ENCODE data around the gene PLXNA2. TPM values are rescaled to one million over a fixed set of nuclear protein-coding genes. Genes with fewer than 3 reads are reported as not detected.
A peak's percentile ranks its signal among the peaks of the same experiment; 100 is the strongest.

PLXNA2 gene
- total RNA-seq, 2 experiments from 2014 or later: 2.0 to 2.1 TPM

GRCh38 chr1:208189183-208189582 lies 55.0 kb downstream of the PLXNA2 start:
- Mint-ChIP-seq H3K27ac (no peak overlapping the region), H3K9me3 (no peaks in the 10 kb centered on the region), H3K36me3 (no peaks in the 10 kb centered on the region), H3K27me3 (peaks cover 18% of the 10 kb centered on the region), H3K4me3 (no peak overlapping the region), H3K4me1 (peaks cover 12% of the 10 kb centered on the region)
- no peak for DNase-seq
- ATAC-seq (ENCODE audit: low read depth): peak; percentile 63
- POLR2A ChIA-PET: no interaction called here

GRCh38 chr1:208188607-208189006 lies 55.6 kb downstream of the PLXNA2 start:
- Mint-ChIP-seq H3K36me3 (no peaks in the 10 kb centered on the region), H3K9me3 (no peaks in the 10 kb centered on the region), H3K4me3 (no peak overlapping the region), H3K4me1 (peaks cover 12% of the 10 kb centered on the region), H3K27ac (no peak overlapping the region), H3K27me3 (peaks cover 18% of the 10 kb centered on the region)
- POLR2A ChIA-PET: no interaction called here
- DNase-seq (no peak), ATAC-seq (ENCODE audit: low read depth) (no peak)

GRCh38 chr1:208187499-208188041 lies 56.6 kb downstream of the PLXNA2 start:
- no peak overlapping the region for H3K27ac Mint-ChIP-seq
- POLR2A ChIA-PET: no interaction called here
- H3K4me3 Mint-ChIP-seq: no peak overlapping the region
- peaks cover 12% of the 10 kb centered on the region for H3K4me1 Mint-ChIP-seq
- peaks cover 18% of the 10 kb centered on the region for H3K27me3 Mint-ChIP-seq
- no peak for ATAC-seq (ENCODE audit: low read depth)
- H3K36me3 Mint-ChIP-seq: no peaks in the 10 kb centered on the region
- DNase-seq: no peak
- H3K9me3 Mint-ChIP-seq: no peaks in the 10 kb centered on the region

GRCh38 chr1:208185801-208186231 lies 58.4 kb downstream of the PLXNA2 start:
- DNase-seq (no peak), ATAC-seq (ENCODE audit: low read depth) (no peak)
- no peak overlapping the region for H3K27ac Mint-ChIP-seq
- H3K36me3 Mint-ChIP-seq: no peaks in the 10 kb centered on the region
- peaks cover 18% of the 10 kb centered on the region for H3K27me3 Mint-ChIP-seq
- peaks cover 12% of the 10 kb centered on the region for H3K4me1 Mint-ChIP-seq
- H3K4me3 Mint-ChIP-seq: no peak overlapping the region
- no peaks in the 10 kb centered on the region for H3K9me3 Mint-ChIP-seq
- POLR2A ChIA-PET: no interaction called here

DNA sequence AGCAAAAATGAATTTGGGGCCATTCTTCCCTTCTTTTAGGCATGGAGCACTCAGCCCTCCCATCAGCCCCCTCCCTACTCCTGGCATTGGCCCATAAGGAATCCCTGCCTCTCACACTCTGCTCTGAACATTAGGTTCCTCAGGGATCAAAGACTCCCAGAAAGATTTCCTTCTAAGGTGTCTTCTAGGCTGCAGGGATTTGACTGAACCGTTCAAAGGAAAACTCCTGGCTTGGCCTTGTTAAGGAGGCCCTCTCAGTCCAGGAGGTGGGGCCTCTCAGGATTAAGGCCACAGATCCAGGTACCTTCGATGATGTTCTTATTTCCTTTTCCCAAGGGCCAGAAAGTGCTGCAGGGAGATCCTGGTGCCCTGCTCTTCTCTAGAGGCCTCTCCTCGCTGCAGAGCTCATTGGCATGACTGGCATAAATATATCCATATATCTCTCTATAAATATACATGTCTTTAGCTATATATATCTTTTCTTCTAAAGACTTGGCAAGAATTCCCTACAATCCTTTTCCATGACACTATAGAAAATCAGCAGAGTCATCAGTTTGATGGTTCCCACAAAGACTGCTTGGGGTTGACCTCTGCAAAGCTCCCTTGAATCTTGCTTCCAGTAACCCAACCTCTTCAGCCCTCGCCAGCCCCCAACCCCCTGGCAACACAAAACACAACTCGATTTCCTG lies 59.1 kb downstream of the PLXNA2 start:
- Mint-ChIP-seq H3K36me3 (no peaks in the 10 kb centered on the region), H3K4me3 (no peak overlapping the region)
- ATAC-seq (ENCODE audit: low read depth): no peak

DNA sequence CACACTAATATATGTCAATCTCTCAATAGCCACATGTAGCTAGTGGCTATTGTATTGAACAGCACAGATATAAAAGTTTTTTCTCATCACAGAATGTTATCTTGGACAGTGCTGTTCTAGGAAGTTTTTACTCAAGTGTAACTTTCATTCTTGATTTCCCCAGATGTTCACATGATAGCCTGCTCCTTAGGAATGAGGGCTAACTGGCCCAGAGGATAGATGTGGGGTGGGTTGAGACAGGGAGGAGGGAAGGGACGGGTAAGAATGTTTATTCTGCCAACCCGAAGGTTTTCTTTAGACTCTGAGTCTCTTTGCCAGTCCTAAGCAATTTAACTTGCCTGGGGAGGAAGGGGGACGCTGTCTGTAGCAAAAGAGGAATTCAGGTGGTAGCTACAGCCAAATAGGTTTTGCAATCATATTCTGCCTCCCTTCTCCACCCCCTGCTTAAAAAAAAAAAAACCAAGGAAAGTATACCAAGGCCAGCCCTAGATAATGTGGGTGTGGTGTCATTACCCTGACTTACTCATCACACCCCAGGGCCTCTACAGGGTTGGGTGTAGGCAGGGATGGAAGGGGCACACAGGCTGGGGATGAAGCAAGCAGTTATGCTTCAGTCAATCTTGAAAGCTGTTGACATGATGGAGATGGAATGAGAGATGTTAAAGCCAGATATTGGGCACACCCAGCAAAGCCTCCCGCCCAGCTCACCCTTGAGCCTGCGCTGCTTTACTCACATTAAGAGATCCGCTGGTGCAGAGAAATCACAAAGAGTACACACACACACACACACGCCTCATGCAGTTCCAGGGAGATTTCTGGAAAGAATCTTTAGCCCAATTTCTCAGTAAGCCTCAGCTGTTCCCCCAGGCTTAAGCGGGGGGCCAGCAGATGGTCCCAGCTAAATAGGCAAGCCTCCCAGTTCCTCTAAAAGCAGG lies 59.9 kb downstream of the PLXNA2 start:
- Mint-ChIP-seq H3K4me3 (no peak overlapping the region), H3K36me3 (no peaks in the 10 kb centered on the region), H3K27ac (no peak overlapping the region), H3K9me3 (no peaks in the 10 kb centered on the region), H3K27me3 (peaks cover 8% of the 10 kb centered on the region), H3K4me1 (peaks cover 7% of the 10 kb centered on the region)
- DNase-seq: no peak
- no peak for ATAC-seq (ENCODE audit: low read depth)
- POLR2A ChIA-PET: no interaction called here

More for the DNA sequence above, 59.1 kb downstream of the PLXNA2 start:
- no peak for DNase-seq
- POLR2A ChIA-PET: no interaction called here
- no peaks in the 10 kb centered on the region for H3K9me3 Mint-ChIP-seq
- H3K4me1 Mint-ChIP-seq: peaks cover 12% of the 10 kb centered on the region
- peaks cover 12% of the 10 kb centered on the region for H3K27me3 Mint-ChIP-seq
- no peak overlapping the region for H3K27ac Mint-ChIP-seq

DNA sequence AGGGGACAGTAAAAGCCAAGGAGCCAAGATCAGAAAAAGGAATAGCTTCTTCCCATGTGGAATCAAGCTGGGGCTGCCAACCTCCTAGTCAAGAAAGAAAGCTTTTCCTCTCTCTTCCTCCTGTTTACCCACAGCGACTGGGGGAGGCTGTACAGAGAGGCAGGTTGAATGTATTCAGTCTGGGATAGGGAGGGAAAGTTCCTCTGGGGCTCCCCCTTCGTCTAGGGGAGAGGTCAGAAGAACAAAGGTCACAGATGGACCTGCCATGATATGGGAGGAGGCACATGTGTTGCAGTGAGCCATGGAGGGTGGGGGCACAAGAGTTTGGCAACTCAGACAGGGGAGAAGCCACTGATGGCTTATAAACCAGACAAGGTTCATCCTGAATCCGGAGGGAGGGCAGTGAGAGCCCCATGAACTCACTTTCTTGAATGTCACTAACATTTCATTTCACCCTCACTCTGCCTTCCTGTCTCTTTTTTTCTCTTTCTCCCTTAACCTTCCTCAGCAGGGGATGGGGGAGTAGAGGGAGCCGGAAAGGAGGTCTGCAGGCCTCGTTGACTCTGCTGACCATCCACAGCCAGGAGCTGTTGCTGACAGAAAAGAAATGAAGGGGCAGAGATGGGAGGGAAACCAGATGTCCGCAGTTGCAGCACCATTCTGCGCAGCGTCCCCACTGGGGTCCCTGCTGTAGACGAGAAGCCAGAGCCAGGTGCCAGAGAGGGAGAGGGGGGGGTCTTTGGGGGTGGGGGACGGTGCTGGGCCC lies 61.1 kb downstream of the PLXNA2 start:
- Mint-ChIP-seq H3K9me3 (no peaks in the 10 kb centered on the region), H3K27ac (no peak overlapping the region), H3K4me3 (no peak overlapping the region), H3K36me3 (no peaks in the 10 kb centered on the region), H3K27me3 (peaks cover 4% of the 10 kb centered on the region), H3K4me1 (no peaks in the 10 kb centered on the region)
- ATAC-seq (ENCODE audit: low read depth) (no peak), DNase-seq (no peak)
- POLR2A ChIA-PET: no interaction called here

- Mint-ChIP-seq H3K4me3 (no peak overlapping the region), H3K9me3 (no peaks in the 10 kb centered on the region), H3K4me1 (no peaks in the 10 kb centered on the region), H3K36me3 (no peaks in the 10 kb centered on the region), H3K27ac (no peak overlapping the region), H3K27me3 (peaks cover 7% of the 10 kb centered on the region)
- POLR2A ChIA-PET: no interaction called here
- no peak for ATAC-seq (ENCODE audit: low read depth)
- no peak for DNase-seq
These were observed 62.8 kb downstream of the PLXNA2 start for GRCh38 chr1:208181364-208181763.

DNA sequence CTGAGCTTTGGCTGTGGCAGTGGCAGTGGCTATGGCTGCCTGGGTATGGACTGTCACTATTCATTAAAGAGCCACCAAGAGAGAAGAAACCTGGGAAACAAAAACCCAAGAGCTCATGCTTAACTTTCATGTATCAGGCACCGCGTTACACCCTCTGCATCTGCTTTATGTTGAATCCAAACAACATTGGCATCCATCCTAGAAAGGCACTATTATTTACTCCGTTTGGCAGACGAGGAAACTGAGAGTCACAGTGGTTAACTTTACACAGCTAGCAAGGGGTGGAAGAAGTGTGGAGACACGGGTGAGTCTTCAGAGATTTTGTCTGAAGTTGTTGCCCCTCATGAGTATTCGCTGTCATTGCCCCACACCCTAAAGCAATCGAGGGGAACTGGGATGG lies 63.8 kb downstream of the PLXNA2 start:
- Mint-ChIP-seq H3K4me3 (no peak overlapping the region), H3K9me3 (no peaks in the 10 kb centered on the region), H3K4me1 (no peaks in the 10 kb centered on the region), H3K36me3 (no peaks in the 10 kb centered on the region), H3K27me3 (peaks cover 4% of the 10 kb centered on the region), H3K27ac (no peak overlapping the region)
- DNase-seq (no peak), ATAC-seq (ENCODE audit: low read depth) (no peak)
- POLR2A ChIA-PET: no interaction called here

- ATAC-seq (ENCODE audit: low read depth): no peak
- H3K27ac Mint-ChIP-seq: no peak overlapping the region
- no peaks in the 10 kb centered on the region for H3K4me1 Mint-ChIP-seq
- no peaks in the 10 kb centered on the region for H3K9me3 Mint-ChIP-seq
- H3K36me3 Mint-ChIP-seq: no peaks in the 10 kb centered on the region
- POLR2A ChIA-PET: no interaction called here
- no peak for DNase-seq
- no peak overlapping the region for H3K4me3 Mint-ChIP-seq
- H3K27me3 Mint-ChIP-seq: peaks cover 5% of the 10 kb centered on the region
These were observed 64.2 kb downstream of the PLXNA2 start for GRCh38 chr1:208179961-208180409.

DNA sequence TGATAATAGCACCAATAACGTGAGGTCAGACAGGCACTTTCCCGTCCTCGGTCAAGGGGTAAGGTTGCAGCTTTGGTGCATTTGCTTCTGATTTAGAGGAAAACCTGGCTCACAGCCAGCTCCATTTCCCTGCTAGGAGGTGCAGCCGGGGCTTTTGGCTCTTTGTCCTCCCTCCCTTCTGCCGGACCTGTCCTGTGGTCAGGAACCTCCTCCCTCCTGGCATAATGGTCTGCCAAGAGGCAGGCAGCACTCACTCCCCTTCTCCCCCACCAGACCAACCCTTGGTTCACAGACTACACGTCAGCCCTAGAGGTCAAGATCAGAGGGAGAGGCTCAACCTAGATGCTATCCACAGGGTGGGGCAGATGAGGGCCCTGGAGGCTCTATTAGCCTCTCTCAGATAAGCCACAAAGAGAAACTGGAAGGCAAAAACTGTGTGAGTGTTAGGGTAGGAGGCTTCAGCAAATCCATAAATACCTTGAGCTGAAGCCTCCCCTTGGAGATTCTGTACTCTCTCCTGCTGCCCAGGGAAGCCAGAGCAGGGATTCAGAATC lies 64.8 kb downstream of the PLXNA2 start:
- Mint-ChIP-seq H3K27ac (no peak overlapping the region), H3K4me3 (no peak overlapping the region), H3K36me3 (no peaks in the 10 kb centered on the region), H3K9me3 (no peaks in the 10 kb centered on the region), H3K4me1 (no peaks in the 10 kb centered on the region), H3K27me3 (peaks cover 6% of the 10 kb centered on the region)
- POLR2A ChIA-PET: no interaction called here
- DNase-seq (no peak), ATAC-seq (ENCODE audit: low read depth) (no peak)

GRCh38 chr1:208178091-208178529 lies 66.1 kb downstream of the PLXNA2 start:
- H3K9me3 Mint-ChIP-seq: no peaks in the 10 kb centered on the region
- ATAC-seq (ENCODE audit: low read depth): no peak
- no peak for DNase-seq
- no peaks in the 10 kb centered on the region for H3K36me3 Mint-ChIP-seq
- H3K27me3 Mint-ChIP-seq: peaks cover 8% of the 10 kb centered on the region
- no peaks in the 10 kb centered on the region for H3K4me1 Mint-ChIP-seq
- POLR2A ChIA-PET: no interaction called here
- no peak overlapping the region for H3K27ac Mint-ChIP-seq
- no peak overlapping the region for H3K4me3 Mint-ChIP-seq

DNA sequence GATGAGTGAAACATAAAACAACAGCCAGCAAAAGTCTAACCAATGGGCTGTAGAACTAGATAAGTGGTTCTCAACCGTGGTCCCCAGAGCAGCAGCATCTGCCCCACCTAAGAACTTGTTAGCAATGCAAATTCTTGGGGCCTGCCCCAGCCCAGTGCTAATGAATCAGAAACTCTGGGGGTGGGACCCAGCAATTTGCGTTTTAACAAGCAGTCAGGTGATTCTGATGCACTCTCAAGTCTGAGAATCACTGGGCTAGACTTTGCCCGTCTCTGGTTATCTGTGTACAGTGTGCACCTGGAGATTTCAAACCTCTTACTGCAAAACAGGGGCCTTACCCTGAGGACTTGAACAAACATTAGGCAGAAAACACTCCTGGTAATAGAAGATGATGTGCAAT lies 66.5 kb downstream of the PLXNA2 start:
- POLR2A ChIA-PET: no interaction called here
- no peak for ATAC-seq (ENCODE audit: low read depth)
- H3K4me3 Mint-ChIP-seq: no peak overlapping the region
- no peaks in the 10 kb centered on the region for H3K36me3 Mint-ChIP-seq
- no peaks in the 10 kb centered on the region for H3K4me1 Mint-ChIP-seq
- no peak overlapping the region for H3K27ac Mint-ChIP-seq
- peaks cover 8% of the 10 kb centered on the region for H3K27me3 Mint-ChIP-seq
- no peaks in the 10 kb centered on the region for H3K9me3 Mint-ChIP-seq
- DNase-seq: no peak
